Right renal pelvis (tissue), 4 donors: ENCODE data around the gene AUTS2. TPM values are rescaled to one million over a fixed set of nuclear protein-coding genes. Genes with fewer than 3 reads are reported as not detected.
"Not testable (repeated sequence)": the region's sequence is repeated elsewhere in the genome, so short reads cannot be mapped to it uniquely, and the experiment has no call there.

Experiments used
- DNase-seq, 4 donors: peaks; one replicate each; pipeline ENCODE4 v3.0.0-alpha.2; 2013; ENCODE audit warnings: low read depth in 4 of 4, low spot score in 3 of 4, missing footprints in 1 of 4
- polyA plus RNA-seq, 4 donors: library from polyadenylated mRNA; unstranded; fragments of 120-200 nt; gene quantifications; one replicate each; pipeline ENCODE4 v1.2.1, GENCODE V29; 2013; ENCODE audit not compliant: insufficient read length in 4 of 4

AUTS2 gene
- polyA plus RNA-seq, 4 donors = 67.5 to 85.6 (median 76.0) TPM

- peak; percentile 25 to 58 (median 36) for DNase-seq
Observed at GRCh38 chr7:69780379-69780778, 182.1 kb downstream of the AUTS2 start.

GRCh38 chr7:69781412-69781846 lies 183.2 kb downstream of the AUTS2 start:
- no peak for DNase-seq

- peak in 1 of 4 donors; percentile 28 for DNase-seq
Observed at GRCh38 chr7:69782917-69783684, 184.8 kb downstream of the AUTS2 start.

GRCh38 chr7:69786130-69786529 lies 187.9 kb downstream of the AUTS2 start:
- DNase-seq = not testable (repeated sequence)

GRCh38 chr7:69786730-69787395 lies 188.6 kb downstream of the AUTS2 start:
- no peak for DNase-seq

GRCh38 chr7:69787736-69788431 lies 189.6 kb downstream of the AUTS2 start:
- DNase-seq = no peak

GRCh38 chr7:69789563-69789962 lies 191.3 kb downstream of the AUTS2 start:
- no peak for DNase-seq

GRCh38 chr7:69790977-69791724 lies 192.9 kb downstream of the AUTS2 start:
- no peak for DNase-seq

GRCh38 chr7:69791739-69792138 lies 193.5 kb downstream of the AUTS2 start:
- DNase-seq = no peak

GRCh38 chr7:69795932-69796331 lies 197.7 kb downstream of the AUTS2 start:
- no peak for DNase-seq

GRCh38 chr7:69796416-69796815 lies 198.1 kb downstream of the AUTS2 start:
- DNase-seq = no peak

- DNase-seq = no peak
Observed at GRCh38 chr7:69799048-69799697, 200.9 kb downstream of the AUTS2 start.

- DNase-seq = no peak
Observed at GRCh38 chr7:69799990-69800389, 201.7 kb downstream of the AUTS2 start.

- DNase-seq = no peak
Observed at GRCh38 chr7:69800495-69800894, 202.2 kb downstream of the AUTS2 start.

- no peak for DNase-seq
Observed at GRCh38 chr7:69801729-69802682, 203.7 kb downstream of the AUTS2 start.

GRCh38 chr7:69803699-69804516 lies 205.6 kb downstream of the AUTS2 start:
- no peak for DNase-seq

GRCh38 chr7:69804962-69805361 lies 206.7 kb downstream of the AUTS2 start:
- DNase-seq = no peak

GRCh38 chr7:69808391-69808790 lies 210.1 kb downstream of the AUTS2 start:
- DNase-seq = no peak
